Glomerular visceral epithelial cell (primary cell): ENCODE data around the gene FGD5.

ENCODE experiments used
- DNase-seq: peaks from one replicate; pipeline ENCODE4 v3.0.0-alpha.2; 2016; ENCODE audit errors: extremely low spot score

Gene FGD5

DNA sequence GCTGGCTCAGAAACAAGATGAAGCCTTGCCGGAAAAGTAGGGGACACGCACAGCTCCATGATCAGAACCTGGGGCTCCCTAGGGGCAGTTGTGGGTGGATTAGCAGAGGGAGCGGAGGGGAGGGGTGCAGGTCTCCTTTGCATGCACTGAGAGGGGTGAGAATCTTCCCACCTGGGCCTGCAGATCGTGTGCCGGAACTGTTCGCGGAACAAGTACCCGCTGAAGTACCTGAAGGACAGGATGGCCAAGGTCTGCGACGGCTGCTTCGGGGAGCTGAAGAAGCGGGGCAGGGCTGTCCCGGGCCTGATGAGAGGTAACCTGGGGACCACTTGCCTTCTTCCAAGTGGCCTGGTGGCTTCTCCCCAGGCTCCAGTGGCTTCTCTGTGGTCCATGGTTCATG lies 104.1 kb downstream of the FGD5 start:
- DNase-seq, result no peak

DNA sequence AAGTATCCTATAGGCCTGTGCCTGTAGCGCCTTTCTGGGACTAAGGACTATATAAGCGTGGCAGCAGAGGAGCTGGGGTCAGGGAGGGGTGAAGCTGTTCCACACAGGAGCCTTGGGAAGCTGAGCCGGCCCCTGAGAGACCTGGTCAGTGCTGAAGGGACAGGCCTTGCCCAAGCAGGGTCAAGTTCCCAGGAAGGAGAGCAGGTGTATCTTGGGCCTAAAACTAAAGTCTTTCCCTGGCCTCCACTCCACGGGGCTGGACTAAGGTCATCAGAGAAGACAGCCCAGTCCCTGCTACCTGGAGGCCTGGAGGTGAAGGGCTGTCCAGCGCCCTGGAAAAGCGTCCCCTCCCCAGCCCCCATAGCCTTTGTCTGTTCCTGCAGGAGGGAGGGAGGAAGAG lies 104.7 kb downstream of the FGD5 start:
- DNase-seq, result no peak

DNA sequence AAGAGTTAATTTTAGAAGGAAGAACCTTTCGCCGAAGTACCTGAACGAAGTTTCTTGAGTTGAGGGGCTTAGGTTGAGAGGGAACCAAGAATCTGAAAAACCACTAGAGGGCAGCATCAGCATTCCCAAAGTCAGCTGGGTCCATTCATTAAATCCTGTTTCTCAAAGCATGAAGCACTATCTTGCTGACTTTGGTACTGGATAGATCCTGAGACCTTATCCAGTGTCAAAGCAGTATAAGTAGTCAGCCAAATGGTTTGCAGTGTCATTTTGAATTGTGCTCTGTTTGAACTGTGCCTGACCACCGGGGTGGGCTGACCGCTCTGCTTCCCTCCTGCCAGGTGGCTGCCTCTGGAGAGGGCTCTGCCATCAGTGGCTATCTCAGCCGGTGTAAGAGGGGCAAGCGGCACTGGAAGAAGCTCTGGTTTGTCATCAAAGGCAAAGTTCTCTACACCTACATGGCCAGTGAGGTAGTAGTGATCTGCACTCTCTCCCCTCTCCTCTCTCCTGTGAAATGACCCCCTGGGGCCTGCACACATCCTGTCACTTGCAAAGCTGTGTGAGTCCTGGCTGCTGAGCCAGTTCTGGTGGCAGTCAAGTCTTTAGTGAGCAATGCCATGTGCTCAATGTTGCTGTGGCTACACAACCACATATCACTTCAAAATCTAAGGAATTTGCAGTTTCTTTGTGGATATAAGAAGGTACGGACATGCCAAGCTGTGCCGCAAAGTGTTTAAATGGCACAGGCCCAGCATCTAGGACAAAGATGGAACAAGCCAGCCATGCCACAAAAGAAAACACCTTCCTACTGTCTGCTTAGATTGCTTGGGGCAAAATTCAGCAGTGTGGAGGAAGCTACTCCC lies 107.2 kb downstream of the FGD5 start:
- peak; percentile 62 for DNase-seq

DNA sequence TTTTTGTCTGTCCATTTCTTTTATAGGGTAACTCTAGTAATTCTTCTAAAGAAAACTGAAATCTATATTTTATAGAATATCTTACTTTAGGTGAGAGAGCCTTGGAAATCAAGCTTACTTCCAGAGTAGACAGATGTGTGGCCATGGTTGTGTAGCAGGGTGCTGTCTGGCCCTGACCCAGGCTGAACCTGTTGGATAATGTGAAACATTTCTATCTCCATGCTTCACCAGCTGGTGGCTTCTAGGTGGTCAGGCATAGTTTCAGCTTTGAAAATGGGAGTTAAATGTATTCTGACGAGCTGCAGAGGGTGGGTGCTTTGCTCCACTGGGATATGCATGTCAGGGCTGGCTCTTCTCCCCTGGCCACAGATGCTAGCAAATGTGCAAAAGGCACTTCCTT lies 107.8 kb downstream of the FGD5 start:
- no peak for DNase-seq

DNA sequence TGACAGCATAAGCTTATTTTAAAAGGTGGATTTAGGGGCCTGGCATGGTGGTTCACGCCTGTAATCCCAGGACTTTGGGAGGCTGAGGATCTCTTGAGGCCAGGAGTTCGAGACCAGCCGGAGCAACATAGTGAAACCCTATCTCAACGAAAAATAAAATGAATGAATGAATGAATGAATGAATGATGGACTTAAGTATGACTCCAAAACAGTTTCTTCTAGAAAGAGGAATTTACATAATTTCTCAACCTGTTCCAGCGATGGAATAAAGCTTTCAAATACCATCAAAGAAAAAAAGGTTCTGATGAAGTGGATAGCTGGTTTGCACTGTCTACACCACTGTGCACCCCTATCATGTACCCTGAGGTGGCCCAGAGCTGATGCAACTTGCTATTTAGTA lies 108.5 kb downstream of the FGD5 start:
- no peak for DNase-seq

DNA sequence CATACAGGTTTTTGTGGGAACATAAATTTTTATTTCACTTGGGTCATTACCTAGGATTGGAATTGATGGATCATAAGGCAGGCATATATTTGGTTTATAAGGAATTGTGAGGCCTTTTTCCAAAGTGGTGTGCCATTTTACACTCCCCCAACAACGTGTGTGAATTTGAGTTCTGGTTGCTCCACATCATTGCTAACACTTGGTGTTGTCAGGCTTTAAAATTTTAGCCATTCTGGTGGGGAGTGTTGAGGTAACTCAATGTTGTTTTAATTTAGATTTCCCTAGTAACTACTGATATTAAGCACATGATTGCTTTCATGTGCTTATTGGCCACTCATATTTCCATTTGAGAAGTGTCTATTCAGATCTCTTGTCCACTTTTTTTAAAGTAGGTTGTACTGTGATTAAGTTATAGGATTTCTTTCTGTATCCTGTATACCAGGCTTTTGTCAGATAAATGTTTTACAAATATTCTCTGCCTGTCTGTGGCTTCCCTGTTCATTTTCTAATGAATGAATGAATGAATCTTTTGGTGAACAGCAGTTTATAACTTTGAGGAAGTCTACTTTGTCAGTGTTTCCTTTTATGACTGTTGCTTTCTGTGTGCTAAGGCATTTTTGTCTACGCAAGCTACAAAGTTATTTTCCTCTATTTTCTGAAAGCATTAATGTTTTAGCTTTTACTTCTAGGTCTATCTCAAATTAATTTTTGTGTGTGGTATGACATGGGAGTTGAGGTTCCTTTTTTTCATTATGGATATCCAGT lies 110.7 kb downstream of the FGD5 start:
- DNase-seq, result no peak

DNA sequence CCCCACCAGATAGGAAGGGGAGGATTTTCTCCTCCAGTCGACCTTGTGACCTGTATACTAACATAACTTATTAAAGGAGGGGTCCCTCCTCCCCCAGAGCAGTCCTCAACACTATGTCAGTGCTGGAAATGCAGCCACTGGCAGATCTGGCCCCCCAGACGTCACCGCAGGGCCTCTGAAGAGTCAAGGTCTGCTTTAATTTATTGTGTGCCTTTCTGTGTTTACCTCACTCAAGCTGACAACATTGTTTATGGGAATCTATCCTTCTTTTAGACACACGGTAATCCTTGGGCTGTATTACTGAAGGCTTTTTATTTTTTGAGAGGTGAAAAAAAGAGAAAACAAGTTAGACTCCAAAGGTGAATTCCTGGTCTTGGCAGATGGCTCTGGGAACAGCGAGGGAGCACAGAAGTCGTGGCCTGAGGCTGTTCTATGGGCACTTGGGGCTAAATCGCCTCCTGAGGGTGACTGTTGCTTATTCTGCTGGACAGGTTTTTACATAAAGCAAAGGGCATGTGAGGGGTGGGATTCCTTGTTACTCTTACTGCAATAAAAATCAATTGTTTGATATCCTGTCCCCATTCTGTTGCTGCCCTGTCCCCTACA lies 115.2 kb downstream of the FGD5 start:
- DNase-seq, result no peak

DNA sequence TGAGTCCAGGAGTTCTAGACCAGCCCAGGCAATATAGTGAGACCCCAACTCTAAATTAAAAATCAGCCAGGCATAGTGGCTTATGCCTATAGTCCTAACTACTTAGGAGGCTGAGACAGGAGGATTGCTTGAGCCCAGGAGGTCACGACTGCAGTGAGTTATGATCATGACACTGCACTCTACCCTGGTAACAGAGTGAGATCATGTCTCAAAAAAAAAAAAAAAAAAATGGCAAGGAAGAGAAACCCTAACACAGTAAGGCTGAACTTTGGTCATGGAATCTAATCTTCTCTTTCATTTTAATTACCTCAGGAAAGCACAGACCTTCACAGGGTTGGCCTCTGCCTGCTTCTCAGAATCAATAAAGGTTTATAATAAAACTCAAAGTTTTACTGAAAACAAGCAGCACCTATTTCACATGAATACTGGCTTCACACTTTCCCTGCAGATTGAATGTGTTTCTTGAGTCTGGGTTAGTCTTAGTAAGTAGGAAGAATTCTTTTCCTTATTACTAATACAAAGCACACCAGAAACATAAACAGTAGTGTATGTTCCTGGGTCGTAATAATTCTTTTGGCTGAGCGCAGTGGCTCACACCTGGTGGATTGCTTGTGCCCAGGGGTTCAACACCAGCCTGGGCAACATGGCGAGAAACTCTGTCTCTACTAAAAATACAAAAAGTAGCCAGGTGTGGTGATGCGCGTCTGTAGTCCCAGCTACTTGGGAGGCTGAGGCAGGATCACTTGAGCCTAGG lies 117.0 kb downstream of the FGD5 start:
- no peak for DNase-seq

DNA sequence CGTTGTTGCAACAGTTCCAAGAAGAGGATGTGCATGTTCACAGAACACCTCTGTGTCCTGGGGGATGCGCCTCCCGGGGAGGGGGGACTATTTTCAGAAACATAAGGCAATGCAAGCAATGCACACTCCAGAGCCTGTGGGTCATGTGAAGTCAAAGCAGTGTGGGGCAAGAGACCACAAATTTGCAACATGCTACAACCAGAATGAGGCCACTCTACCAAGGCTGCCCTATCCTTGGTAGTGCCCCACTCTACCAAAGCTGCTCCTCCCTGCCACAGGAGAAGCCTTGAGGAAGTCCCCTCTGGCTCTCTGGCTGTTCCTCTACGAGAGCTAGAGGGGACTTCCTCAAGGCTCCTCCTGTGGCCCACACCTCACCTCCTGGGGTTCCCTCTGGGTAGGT lies 120.2 kb downstream of the FGD5 start:
- no peak for DNase-seq

DNA sequence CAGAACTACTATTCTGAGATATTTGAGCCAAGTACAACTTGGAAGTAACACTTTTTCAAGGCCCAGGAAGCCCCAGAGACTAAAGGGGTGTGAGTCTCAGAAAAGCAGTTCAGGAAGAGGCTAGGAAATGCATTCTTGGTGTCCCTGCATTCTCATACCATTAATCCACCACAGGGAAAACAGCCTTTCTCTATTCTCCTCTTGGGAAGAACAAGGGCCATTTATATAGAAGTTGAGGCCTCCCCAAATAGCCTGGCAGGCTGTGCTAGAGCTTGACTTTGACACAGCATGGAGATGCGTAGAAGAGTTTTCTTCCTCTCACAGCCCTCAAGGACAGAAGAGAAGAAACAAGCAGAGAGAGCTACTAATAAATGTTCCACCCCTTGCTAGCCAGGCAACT lies 123.1 kb downstream of the FGD5 start:
- DNase-seq, result no peak

DNA sequence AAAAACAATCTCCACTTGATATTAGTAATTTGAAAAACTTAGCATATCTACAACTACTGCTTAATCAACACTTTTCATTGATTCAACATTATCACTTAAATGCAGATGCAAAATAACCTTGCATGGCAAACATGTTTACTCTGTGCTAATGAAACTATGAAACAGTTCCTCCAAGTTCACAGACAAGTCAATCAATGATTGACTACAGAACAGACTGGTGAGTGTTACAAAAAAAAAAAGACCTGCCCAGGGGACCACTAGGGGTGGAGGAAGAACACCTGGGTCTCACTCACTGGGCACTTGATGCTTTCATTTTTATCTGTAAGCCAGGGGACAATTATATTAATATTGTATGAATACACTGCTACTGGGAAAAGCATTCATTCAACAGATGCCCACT lies 124.3 kb downstream of the FGD5 start:
- peak; percentile 21 for DNase-seq

DNA sequence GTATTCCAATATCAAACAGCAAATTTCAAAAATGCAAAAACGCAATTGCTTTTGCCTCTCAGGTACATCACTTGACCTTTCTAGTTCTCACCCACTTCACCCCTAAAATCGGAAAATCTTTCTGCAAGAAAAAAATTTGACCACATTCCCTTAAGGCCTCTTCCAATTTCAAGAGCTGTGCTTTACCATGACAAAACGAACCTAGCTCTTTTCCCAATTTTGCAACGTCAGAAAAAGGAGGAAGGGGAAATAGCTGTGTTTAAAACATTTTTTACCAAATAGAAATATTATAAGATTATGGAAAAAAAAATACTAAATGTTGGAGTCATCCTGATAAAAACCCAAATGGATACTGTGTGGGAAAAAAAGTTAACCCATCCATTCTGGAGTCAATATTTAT lies 127.5 kb downstream of the FGD5 start:
- DNase-seq, result no peak

DNA sequence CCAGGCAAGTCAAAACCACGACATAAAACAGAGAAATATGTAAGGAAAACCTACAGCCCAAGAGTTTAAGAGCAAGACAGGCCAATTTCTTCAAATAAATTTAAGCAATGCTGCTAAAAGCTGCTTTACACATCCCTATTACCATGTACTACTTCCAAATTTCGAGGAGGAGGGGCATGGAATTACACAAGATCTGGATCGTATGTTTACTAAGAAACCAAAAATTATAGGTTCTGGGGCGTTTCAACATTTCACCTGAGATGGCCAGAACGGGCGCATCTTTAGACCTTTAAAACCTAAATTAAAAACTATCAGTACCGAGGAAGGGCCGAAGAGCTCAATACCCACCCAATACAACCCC lies 128.0 kb downstream of the FGD5 start:
- no peak for DNase-seq

DNA sequence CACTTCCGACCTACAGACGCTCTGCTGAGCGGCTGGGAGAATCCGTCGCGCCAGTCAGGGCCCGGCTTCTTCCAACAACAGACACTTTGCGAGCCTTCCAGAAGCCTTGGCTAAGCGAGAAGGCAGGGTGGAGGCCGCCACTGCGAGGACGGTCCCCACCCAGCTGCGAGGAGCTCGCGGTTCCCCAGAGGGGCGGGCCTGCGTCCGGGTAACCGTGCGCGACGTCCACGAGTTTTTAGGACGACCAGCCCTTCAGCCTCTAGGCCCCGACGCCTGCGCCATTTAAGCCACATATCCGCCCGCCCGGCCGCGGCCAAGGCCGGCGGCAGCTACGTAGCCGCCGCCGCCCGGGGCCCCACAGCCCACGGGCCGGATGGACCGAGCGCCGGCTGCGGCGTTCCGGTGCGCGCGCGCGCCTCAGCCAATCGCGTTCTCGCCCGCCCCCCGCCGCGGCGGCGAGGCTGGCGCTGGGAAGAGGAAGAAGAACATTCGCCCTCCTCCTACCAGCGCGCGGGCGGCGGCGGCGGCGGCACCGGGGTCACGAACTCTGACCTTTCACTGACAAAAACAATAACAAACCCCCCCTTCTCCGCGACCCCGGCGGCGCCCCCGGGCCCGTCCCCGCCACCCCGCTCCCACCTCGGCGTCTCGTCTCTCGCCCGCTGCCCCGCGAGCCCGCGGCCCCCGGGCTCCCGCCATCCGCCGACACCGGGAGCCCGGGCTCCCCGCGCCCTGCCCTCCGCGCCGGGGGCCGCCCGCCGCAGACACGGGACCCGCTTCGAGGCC lies 128.5 kb downstream of the FGD5 start, which contains the start of gene NR2C2:
Gene NR2C2, plus strand, starts transcription at position 484 of the 786 bp plus-strand sequence. CDS start 56,332 bp downstream, outside the sequence.
- peak; percentile 83 for DNase-seq

DNA sequence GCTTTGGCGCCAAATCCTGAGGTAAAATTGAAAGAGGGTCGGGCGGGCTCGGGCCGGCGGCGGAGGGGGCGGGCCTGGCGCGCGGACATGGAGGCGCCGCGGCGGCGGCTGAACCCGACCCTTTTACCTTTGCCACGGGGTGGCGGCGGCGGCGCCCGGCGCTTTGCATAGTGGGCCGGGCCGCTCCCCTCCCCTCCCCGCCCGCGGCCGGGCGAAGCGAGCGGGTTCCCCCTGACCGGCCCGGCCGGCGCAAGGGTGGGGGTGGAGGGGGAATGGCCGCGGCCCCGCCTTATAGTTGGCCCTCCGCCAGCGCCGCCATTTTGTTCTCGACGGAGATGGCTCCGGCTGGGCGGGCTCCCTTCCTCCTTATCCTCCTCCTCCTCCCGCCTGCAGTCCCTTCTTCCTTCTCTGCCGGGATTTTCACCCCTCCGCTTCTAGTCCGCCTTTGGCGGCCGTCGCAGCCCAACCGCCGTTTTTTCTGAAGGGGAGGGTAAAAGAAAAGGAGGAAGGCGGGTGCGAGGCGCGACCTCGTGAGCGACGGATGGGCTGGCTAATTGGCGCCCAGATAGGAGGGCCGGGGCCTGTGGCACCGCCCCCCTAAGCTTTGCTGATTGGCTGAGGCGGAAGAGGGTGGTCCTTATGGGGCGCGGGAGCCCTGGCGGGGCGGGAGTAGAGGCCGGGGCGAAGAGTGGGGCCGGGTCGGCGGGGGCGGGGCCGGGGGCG lies 129.3 kb downstream of the FGD5 start:
- peak; percentile 97 for DNase-seq

DNA sequence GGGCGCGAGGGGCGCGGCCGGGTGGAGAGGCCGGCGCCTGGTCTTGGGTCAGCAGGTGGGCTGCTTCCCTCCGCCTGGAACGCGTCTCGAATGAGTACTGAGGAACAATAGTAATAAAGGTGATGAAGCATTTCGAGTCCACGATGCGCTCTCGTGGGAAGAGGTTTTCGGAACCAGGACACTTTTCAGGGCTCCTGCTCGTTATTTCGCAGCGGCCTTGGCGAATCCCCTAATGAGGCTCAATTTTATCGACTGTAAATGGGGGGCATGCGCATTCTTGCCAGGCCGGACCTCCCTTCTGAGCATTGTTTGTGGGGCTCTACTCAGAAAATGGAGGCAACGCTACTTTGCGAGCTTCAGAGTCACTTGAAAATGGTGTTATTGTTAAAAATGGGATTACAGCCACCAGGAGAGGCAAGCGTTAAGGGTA lies 129.9 kb downstream of the FGD5 start:
- DNase-seq, result no peak

DNA sequence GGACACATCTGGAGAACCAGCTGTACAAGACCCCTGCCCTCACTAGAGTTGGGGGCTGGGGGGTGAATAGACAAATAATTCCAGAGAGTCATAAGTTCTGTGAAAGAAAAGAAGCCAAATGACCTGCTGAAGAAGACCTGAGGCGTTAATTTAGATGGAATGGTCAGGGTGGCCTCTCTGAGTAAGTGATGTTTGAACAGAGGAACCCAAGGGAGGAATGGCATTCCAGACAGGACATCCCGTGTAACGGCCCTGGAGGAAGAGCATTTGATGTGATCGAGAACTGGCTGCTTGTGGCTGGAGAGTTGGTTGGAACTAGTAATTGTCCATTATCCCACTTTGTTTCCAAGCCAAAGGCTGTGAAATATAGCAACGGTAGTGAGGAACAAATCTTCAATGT lies 130.4 kb downstream of the FGD5 start:
- peak; percentile 6 for DNase-seq

DNA sequence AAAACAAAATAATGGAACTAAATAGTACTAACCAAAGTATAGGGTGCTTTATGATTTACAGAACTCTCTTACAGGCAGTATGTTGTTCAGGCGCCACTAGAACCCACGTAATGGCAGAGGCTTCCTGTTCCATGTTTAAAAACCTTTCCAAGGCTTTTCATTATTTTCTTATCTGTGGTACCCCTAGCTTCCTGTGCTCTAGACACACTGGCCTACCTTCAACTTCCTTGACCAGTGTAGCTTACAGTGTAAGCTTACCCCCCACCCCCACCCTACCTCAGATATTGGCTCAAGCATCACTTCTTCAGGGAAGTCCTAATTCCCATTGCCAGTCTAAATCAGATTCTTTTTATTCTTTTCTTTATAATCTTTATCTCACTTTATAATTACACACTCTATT lies 131.5 kb downstream of the FGD5 start:
- no peak for DNase-seq

DNA sequence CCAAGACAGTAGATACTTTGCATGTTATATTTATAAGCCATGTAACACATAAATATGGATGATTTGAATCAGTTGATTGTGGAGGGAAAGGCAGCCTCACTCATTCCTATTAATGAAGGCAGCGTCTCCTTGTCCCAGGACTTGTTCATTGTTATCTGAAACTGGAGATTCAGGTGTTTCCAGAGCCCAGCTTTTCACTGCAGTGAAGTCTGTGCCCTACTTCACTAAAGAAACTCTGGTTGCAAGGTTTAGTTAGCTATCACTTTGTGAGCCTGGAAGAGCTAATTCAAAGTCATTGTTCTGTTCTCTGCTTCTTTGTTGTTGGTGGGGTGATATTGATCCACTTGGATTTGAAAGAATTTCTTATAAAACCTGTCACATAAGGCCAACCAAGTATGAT lies 138.4 kb downstream of the FGD5 start:
- DNase-seq, result no peak

DNA sequence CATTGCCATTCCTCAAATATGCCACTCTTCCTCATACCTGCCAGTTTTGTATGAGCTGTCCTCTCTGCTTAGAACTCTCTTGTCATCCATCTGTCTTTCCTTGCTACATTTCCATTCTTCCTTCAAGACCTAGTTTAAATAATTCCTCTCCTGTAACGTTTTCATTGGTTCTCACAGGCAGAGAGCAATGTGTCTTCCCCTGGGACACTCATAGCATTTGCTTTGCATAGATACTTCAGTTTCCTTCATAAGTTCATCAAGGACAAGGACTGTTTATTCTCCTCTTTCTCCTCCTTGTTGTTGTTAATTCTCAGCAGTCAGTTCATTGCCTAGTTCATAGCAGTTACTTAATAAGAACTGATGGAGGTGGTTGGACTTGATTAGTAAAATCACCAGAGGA lies 139.2 kb downstream of the FGD5 start:
- no peak for DNase-seq
